Subcutaneous abdominal adipose tissue (tissue), 5 donors: ENCODE measurements around the gene NSMF.

Experiments used
- H3K27ac ChIP-seq: one replicate; pipeline ENCODE4 v1.7.0; 2013; ENCODE audit warnings: low read depth, mild to moderate bottlenecking, inconsistent platforms, low read length, moderate library complexity
- H3K27me3 ChIP-seq, 5 donors: one replicate each; pipeline ENCODE4 v1.7.0; 2013; ENCODE audit warnings: low read length in 5 of 5, inconsistent platforms in 1 of 5; ENCODE audit not compliant: control insufficient read depth in 5 of 5, insufficient read depth in 4 of 5
- H3K36me3 ChIP-seq, 5 donors: one replicate each; pipeline ENCODE4 v1.7.0; 2013; ENCODE audit warnings: low read length in 5 of 5; ENCODE audit not compliant: control insufficient read depth in 5 of 5, insufficient read depth in 5 of 5
- H3K4me1 ChIP-seq, 5 donors: one replicate each; pipeline ENCODE4 v1.7.0; 2013; ENCODE audit warnings: low read length in 5 of 5, mild to moderate bottlenecking in 3 of 5, moderate library complexity in 1 of 5; ENCODE audit not compliant: control insufficient read depth in 5 of 5, insufficient read depth in 5 of 5
- H3K4me3 ChIP-seq, 5 donors: one replicate each; pipeline ENCODE4 v1.7.0; 2013; ENCODE audit warnings: low read length in 5 of 5, low read depth in 1 of 5
- H3K9ac ChIP-seq, 5 donors: one replicate each; pipeline ENCODE4 v1.7.0; 2013; ENCODE audit warnings: low read length in 5 of 5, mild to moderate bottlenecking in 4 of 5, moderate library complexity in 3 of 5
- H3K9me3 ChIP-seq, 5 donors: one replicate each; pipeline ENCODE4 v1.7.0; 2013; ENCODE audit warnings: low read length in 5 of 5; ENCODE audit not compliant: control insufficient read depth in 5 of 5
- donor health status: healthy.
- donor health status: healthy.
- donor health status: healthy.
- donor health status: healthy.
- donor health status: healthy.

The NSMF gene, protein sequence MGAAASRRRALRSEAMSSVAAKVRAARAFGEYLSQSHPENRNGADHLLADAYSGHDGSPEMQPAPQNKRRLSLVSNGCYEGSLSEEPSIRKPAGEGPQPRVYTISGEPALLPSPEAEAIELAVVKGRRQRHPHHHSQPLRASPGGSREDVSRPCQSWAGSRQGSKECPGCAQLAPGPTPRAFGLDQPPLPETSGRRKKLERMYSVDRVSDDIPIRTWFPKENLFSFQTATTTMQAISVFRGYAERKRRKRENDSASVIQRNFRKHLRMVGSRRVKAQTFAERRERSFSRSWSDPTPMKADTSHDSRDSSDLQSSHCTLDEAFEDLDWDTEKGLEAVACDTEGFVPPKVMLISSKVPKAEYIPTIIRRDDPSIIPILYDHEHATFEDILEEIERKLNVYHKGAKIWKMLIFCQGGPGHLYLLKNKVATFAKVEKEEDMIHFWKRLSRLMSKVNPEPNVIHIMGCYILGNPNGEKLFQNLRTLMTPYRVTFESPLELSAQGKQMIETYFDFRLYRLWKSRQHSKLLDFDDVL

DNA sequence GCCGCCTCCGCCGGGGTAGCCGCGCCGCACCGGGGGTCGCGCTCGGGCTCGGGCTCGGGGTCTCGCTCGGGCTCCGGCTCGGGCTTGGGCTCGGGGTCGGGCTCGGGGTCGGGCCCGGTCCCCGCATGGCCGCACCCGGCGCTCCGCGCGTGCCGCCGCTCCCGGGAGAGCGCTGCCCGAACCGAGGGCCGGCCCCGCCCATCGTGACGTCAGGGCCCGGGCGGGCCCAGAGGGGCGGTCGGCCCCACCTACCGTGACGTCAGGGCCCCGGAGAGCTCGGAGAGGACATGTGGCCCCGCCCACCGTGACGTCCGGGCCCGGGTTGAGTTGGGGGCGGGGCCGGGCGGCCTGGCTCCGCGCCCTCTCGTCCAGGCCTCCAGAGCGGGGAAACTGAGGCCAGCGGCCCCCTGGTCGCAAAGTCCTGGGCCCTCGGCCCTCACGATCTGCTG, at the start of gene NSMF:
Gene NSMF, minus strand, starts transcription at position 183 of the 449 bp plus-strand sequence. CDS start 232 bp downstream, outside the sequence.
- Histone ChIP-seq H3K9me3 (no peaks in the 10 kb centered on the region), H3K9ac (peak within 1 kb of the TSS in 4 of 5 donors; percentile 44 to 77 (median 73)), H3K4me3 (peak within 1 kb of the TSS in 4 of 5 donors; percentile 55 to 71 (median 65)), H3K4me1 (peaks cover 0 to 55% (median 35%) of the 10 kb centered on the region in 5 donors), H3K27ac (peak within 1 kb of the TSS; percentile 41), H3K27me3 (no peaks in the 10 kb centered on the region), H3K36me3 (peaks cover 0 to 45% (median 18%) of the 10 kb centered on the region in 5 donors)

- H3K4me1 ChIP-seq = no peaks in the 10 kb centered on the region
- no peaks in the 10 kb centered on the region for H3K9me3 ChIP-seq
- no peak overlapping the region for H3K27ac ChIP-seq
- no peak overlapping the region for H3K4me3 ChIP-seq
- H3K9ac ChIP-seq = no peak overlapping the region
- peaks cover 5 to 25% (median 16%) of the 10 kb centered on the region in 5 donors for H3K36me3 ChIP-seq
- no peaks in the 10 kb centered on the region for H3K27me3 ChIP-seq
Measured at GRCh38 chr9:137506702-137507171, 47.6 kb upstream of the NSMF start.

DNA sequence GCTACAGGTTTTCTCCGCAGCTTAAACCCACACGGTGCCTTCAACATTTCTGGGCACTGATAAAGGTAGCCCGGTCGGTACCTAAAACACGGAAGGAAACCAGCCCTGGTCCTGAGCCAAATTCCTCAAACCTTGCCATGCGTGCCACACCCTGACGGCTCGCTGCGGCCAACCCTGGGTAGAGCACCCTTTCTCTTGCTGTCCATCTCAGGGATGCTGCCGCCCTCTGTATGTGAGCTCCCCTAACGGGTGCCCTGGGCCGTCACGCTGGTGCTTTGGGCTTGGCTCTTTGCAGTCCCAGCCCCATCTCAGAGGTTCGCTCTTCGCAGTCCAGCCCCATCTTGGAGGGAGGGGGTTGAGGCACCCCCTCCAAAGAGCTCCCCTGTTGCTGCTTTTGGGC, 47.1 kb upstream of the NSMF start:
- Histone ChIP-seq H3K9ac (no peak overlapping the region), H3K4me3 (no peak overlapping the region), H3K9me3 (no peaks in the 10 kb centered on the region), H3K27ac (no peak overlapping the region), H3K4me1 (no peaks in the 10 kb centered on the region), H3K27me3 (no peaks in the 10 kb centered on the region), H3K36me3 (peaks cover 5 to 25% (median 21%) of the 10 kb centered on the region in 5 donors)

DNA sequence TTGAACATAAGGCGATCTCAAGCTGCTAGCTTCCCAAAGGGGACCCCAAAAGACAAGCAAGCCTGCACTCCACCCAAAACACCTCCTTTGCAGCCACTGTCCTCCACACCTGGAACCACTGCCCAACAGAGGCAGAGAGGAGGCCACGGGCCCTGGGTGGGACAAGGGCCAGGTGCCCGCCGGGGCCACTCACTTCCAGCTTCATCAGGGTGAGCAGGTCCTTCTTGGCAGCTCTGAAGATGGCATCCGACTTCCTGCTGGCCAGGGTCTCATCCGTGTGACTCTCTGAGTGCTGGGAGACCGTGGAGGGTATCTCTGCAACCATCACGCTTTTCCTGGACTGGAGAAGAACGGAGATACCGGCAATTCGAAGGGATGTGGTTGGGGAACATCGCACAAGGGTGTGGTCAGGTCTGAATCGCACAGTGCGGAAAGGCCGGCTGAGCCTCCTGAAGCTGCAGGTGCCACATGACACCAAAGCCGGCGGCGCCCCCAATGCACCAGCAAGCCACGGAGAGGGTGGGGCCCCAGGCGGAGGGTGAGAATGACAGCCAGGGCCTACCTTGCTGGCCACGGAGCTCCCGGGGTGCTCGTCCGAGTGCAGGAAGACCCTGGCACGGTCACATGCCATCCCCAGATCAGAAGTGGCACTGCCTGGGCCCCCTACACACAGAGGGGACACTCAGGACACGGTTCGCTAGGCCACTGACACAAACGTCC, 46.4 kb upstream of the NSMF start:
- H3K9me3 ChIP-seq = no peaks in the 10 kb centered on the region
- no peaks in the 10 kb centered on the region for H3K4me1 ChIP-seq
- H3K27ac ChIP-seq = no peak overlapping the region
- H3K27me3 ChIP-seq = no peaks in the 10 kb centered on the region
- no peak overlapping the region for H3K9ac ChIP-seq
- peaks cover 5 to 28% (median 27%) of the 10 kb centered on the region in 5 donors for H3K36me3 ChIP-seq
- H3K4me3 ChIP-seq = no peak overlapping the region

DNA sequence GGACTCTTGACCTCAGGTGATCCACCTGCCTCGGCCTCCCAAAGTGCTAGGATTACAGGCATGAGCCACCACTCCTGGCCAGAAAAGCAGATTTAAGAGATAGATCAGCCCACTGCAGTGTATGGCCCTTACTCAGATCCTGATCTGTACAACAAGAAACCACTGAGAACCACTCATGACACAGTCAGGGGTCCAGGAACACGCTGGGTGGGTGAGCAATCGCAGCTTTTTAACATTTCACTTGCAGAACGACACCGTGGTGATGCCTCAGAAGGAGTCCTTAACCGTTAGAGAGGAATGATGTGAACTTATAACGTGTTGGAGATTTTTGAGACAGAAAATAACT, 45.3 kb upstream of the NSMF start:
- Histone ChIP-seq H3K9ac (no peak overlapping the region), H3K36me3 (peaks cover 4 to 37% (median 36%) of the 10 kb centered on the region in 5 donors), H3K27me3 (no peaks in the 10 kb centered on the region), H3K4me3 (no peak overlapping the region), H3K9me3 (no peaks in the 10 kb centered on the region), H3K27ac (no peak overlapping the region), H3K4me1 (no peaks in the 10 kb centered on the region)

- no peaks in the 10 kb centered on the region for H3K4me1 ChIP-seq
- H3K36me3 ChIP-seq = peaks cover 0 to 47% (median 43%) of the 10 kb centered on the region in 5 donors
- H3K27ac ChIP-seq = no peak overlapping the region
- H3K27me3 ChIP-seq = no peaks in the 10 kb centered on the region
- no peaks in the 10 kb centered on the region for H3K9me3 ChIP-seq
- H3K4me3 ChIP-seq = no peak overlapping the region
- no peak overlapping the region for H3K9ac ChIP-seq
Measured at GRCh38 chr9:137502008-137502911, 43.1 kb upstream of the NSMF start.

DNA sequence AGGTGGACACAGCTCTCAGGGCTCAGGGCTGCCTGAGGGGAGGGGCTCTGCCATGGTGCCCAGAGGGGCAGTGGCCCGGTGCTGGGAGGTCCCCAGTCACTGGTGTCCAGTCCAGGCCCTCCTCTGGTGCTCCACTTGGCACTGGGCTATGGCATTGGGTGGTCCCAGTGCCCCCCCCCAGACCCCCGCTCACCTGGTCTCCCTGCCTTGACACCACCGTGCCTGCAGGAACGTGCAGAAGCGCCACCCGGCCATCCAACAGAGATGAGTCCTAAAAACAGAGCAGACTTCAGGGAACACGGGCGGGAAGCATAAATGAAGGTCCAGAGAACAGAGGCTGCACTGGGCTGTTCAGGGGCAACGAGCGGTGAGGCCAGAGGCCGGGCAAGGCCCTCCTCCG, 42.3 kb upstream of the NSMF start:
- H3K4me3 ChIP-seq = no peak overlapping the region
- H3K27ac ChIP-seq = no peak overlapping the region
- no peaks in the 10 kb centered on the region for H3K9me3 ChIP-seq
- no peaks in the 10 kb centered on the region for H3K27me3 ChIP-seq
- H3K9ac ChIP-seq = no peak overlapping the region
- H3K4me1 ChIP-seq = no peaks in the 10 kb centered on the region
- peaks cover 0 to 54% (median 43%) of the 10 kb centered on the region in 5 donors for H3K36me3 ChIP-seq

DNA sequence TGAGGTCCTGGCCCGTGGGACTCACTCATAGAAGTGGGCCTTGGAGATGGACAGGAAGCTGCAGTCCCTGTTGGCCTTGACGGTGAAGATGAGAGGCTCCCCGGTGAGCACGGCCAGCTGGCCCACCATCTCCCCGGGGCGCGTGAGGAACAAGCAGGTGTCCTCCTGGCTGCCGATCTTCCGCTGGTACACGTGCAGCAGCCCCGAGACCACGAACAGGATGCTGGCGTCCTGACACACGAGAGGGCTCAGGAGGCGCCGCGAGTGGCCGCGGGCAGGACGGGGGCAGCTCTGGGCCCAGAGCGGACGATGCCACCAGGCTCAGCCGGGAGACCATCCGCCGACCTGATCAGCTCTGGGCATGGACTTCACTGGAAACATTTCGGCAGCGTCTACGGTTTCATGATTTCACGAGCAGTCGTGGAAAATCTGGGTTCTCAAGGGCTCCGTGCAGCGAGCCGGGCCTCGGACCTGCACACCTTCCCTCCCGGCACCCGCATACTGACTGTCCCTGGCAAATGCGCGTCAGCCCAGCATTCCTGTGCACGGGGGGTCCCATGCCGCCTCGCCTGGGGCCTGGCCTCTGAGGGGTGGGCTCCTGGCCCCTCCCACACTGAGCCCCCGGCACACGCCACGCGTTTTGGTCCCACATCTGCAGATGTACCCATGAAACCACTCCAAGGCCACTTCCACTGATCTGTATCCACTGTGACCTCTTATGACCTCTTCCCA, 41.7 kb upstream of the NSMF start:
- Histone ChIP-seq H3K9ac (no peak overlapping the region), H3K36me3 (peaks cover 0 to 54% (median 43%) of the 10 kb centered on the region in 5 donors)

More for the DNA sequence above, 41.7 kb upstream of the NSMF start:
- no peak overlapping the region for H3K4me3 ChIP-seq
- no peak overlapping the region for H3K27ac ChIP-seq
- no peaks in the 10 kb centered on the region for H3K4me1 ChIP-seq
- H3K27me3 ChIP-seq = no peaks in the 10 kb centered on the region
- H3K9me3 ChIP-seq = no peaks in the 10 kb centered on the region
